Measurements from ENCODE around the gene CADPS2.

CADPS2 gene

GRCh38 chr7:122605929-122606328, 280.3 kb downstream of the CADPS2 start:
- H3K4me1 ChIP-seq (ENCODE audit: insufficient read depth, low read length) = no peaks in the 10 kb centered on the region
- H3K9ac ChIP-seq (ENCODE audit: low read depth, low read length) = no peak overlapping the region
- H3K4me2 ChIP-seq (ENCODE audit: insufficient read depth, low read length) = no peak overlapping the region
- H3K36me3 ChIP-seq (ENCODE audit: insufficient read depth, low read length) = no peaks in the 10 kb centered on the region
- H3K79me2 ChIP-seq (ENCODE audit: insufficient read depth, low read length) = no peaks in the 10 kb centered on the region
- no peak overlapping the region for H3K27ac ChIP-seq (ENCODE audit: low read length)
- TF ChIP-seq CTCF (IDR thresholded peaks at IDR 0.05; ENCODE audit: borderline replicate concordance, extremely low read depth, low read length, poor library complexity, severe bottlenecking) (no peak), EZH2 (IDR thresholded peaks at IDR 0.05; ENCODE audit: borderline replicate concordance, low read depth, low read length, severe bottlenecking) (no peak)
- no peaks in the 10 kb centered on the region for H3K27me3 ChIP-seq (ENCODE audit: insufficient read depth, low read length, poor library complexity)
- DNase-seq (no peak), ATAC-seq (ENCODE audit: insufficient read depth, low read depth) (no peak)
- H3K9me3 ChIP-seq (ENCODE audit: insufficient read depth, low read length, severe bottlenecking) = no peaks in the 10 kb centered on the region
- H2AFZ ChIP-seq (ENCODE audit: low read depth, low read length) = no peak overlapping the region
- H3K4me3 ChIP-seq (ENCODE audit: low read depth in 1 of 2, low read length in 2 of 2) = no peak overlapping the region
- H4K20me1 ChIP-seq (ENCODE audit: insufficient read depth, low read length) = no peaks in the 10 kb centered on the region

- no peak overlapping the region for H3K4me3 ChIP-seq (ENCODE audit: low read depth in 1 of 2, low read length in 2 of 2)
- no peaks in the 10 kb centered on the region for H3K9me3 ChIP-seq (ENCODE audit: insufficient read depth, low read length, severe bottlenecking)
- TF ChIP-seq CTCF (IDR thresholded peaks at IDR 0.05; ENCODE audit: borderline replicate concordance, extremely low read depth, low read length, poor library complexity, severe bottlenecking) (no peak), EZH2 (IDR thresholded peaks at IDR 0.05; ENCODE audit: borderline replicate concordance, low read depth, low read length, severe bottlenecking) (no peak)
- H3K79me2 ChIP-seq (ENCODE audit: insufficient read depth, low read length) = no peaks in the 10 kb centered on the region
- no peak for ATAC-seq (ENCODE audit: insufficient read depth, low read depth)
- no peaks in the 10 kb centered on the region for H3K36me3 ChIP-seq (ENCODE audit: insufficient read depth, low read length)
- H3K4me2 ChIP-seq (ENCODE audit: insufficient read depth, low read length) = no peak overlapping the region
- no peak overlapping the region for H2AFZ ChIP-seq (ENCODE audit: low read depth, low read length)
- H4K20me1 ChIP-seq (ENCODE audit: insufficient read depth, low read length) = no peaks in the 10 kb centered on the region
- no peak overlapping the region for H3K9ac ChIP-seq (ENCODE audit: low read depth, low read length)
- DNase-seq = no peak
- no peaks in the 10 kb centered on the region for H3K27me3 ChIP-seq (ENCODE audit: insufficient read depth, low read length, poor library complexity)
- H3K27ac ChIP-seq (ENCODE audit: low read length) = no peak overlapping the region
- H3K4me1 ChIP-seq (ENCODE audit: insufficient read depth, low read length) = no peaks in the 10 kb centered on the region
Measured at GRCh38 chr7:122604251-122604650, 282.0 kb downstream of the CADPS2 start.

- H3K27ac ChIP-seq (ENCODE audit: low read length) = no peak overlapping the region
Measured at GRCh38 chr7:122602800-122603199, 283.5 kb downstream of the CADPS2 start.

More at GRCh38 chr7:122602800-122603199, 283.5 kb downstream of the CADPS2 start:
- Histone ChIP-seq H3K27me3 (ENCODE audit: insufficient read depth, low read length, poor library complexity) (no peaks in the 10 kb centered on the region), H4K20me1 (ENCODE audit: insufficient read depth, low read length) (no peaks in the 10 kb centered on the region), H2AFZ (ENCODE audit: low read depth, low read length) (no peak overlapping the region), H3K4me1 (ENCODE audit: insufficient read depth, low read length) (no peaks in the 10 kb centered on the region), H3K4me3 (ENCODE audit: low read depth in 1 of 2, low read length in 2 of 2) (no peak overlapping the region), H3K4me2 (ENCODE audit: insufficient read depth, low read length) (no peak overlapping the region), H3K79me2 (ENCODE audit: insufficient read depth, low read length) (no peaks in the 10 kb centered on the region), H3K9me3 (ENCODE audit: insufficient read depth, low read length, severe bottlenecking) (no peaks in the 10 kb centered on the region), H3K9ac (ENCODE audit: low read depth, low read length) (no peak overlapping the region), H3K36me3 (ENCODE audit: insufficient read depth, low read length) (no peaks in the 10 kb centered on the region)
- no peak for DNase-seq
- TF ChIP-seq EZH2 (IDR thresholded peaks at IDR 0.05; ENCODE audit: borderline replicate concordance, low read depth, low read length, severe bottlenecking) = no peak
- no peak for TF ChIP-seq CTCF (IDR thresholded peaks at IDR 0.05; ENCODE audit: borderline replicate concordance, extremely low read depth, low read length, poor library complexity, severe bottlenecking)
- no peak for ATAC-seq (ENCODE audit: insufficient read depth, low read depth)
